ENCODE results near the gene MCM8.

MCM8 gene

GRCh38 chr20:5949943-5950270, 545 bp upstream of the MCM8 start:
- DNase-seq, result no peak

GRCh38 chr20:5967469-5967868, 17.0 kb downstream of the MCM8 start:
- DNase-seq, result no peak

- no peak for DNase-seq
Measured at GRCh38 chr20:5968462-5968861, 18.0 kb downstream of the MCM8 start.

- DNase-seq, result no peak
Measured at GRCh38 chr20:5969348-5969935, 19.0 kb downstream of the MCM8 start.

- DNase-seq, result no peak
Measured at GRCh38 chr20:5969940-5970339, 19.5 kb downstream of the MCM8 start.

- no peak for DNase-seq
Measured at GRCh38 chr20:5970381-5970780, 19.9 kb downstream of the MCM8 start.

GRCh38 chr20:5971203-5971602, 20.8 kb downstream of the MCM8 start:
- DNase-seq, result no peak

- no peak for DNase-seq
Measured at GRCh38 chr20:5973172-5973571, 22.7 kb downstream of the MCM8 start.

GRCh38 chr20:5973971-5974370, 23.5 kb downstream of the MCM8 start:
- DNase-seq, result no peak

- no peak for DNase-seq
Measured at GRCh38 chr20:5974531-5974930, 24.1 kb downstream of the MCM8 start.

GRCh38 chr20:5975778-5976177, 25.3 kb downstream of the MCM8 start:
- no peak for DNase-seq

- DNase-seq, result no peak
Measured at GRCh38 chr20:5977223-5977622, 26.8 kb downstream of the MCM8 start.

GRCh38 chr20:5977975-5978374, 27.5 kb downstream of the MCM8 start:
- DNase-seq, result no peak

- DNase-seq, result no peak
Measured at GRCh38 chr20:5979801-5980200, 29.3 kb downstream of the MCM8 start.

- no peak for DNase-seq
Measured at GRCh38 chr20:5980720-5981538, 30.5 kb downstream of the MCM8 start.

- DNase-seq, result no peak
Measured at GRCh38 chr20:5987383-5987782, 36.9 kb downstream of the MCM8 start.

- DNase-seq, result no peak
Measured at GRCh38 chr20:5989539-5989938, 39.1 kb downstream of the MCM8 start.

GRCh38 chr20:5990946-5991345, 40.5 kb downstream of the MCM8 start:
- no peak for DNase-seq

- no peak for DNase-seq
Measured at GRCh38 chr20:5991623-5992441, 41.4 kb downstream of the MCM8 start.

GRCh38 chr20:5996765-5997164, 46.3 kb downstream of the MCM8 start:
- no peak for DNase-seq

GRCh38 chr20:5999783-6000182, 49.3 kb downstream of the MCM8 start:
- no peak for DNase-seq

GRCh38 chr20:6000871-6001270, 50.4 kb downstream of the MCM8 start:
- no peak for DNase-seq

GRCh38 chr20:6006603-6006949, 56.1 kb downstream of the MCM8 start:
- no peak for DNase-seq

GRCh38 chr20:6007094-6007528, 56.7 kb downstream of the MCM8 start:
- DNase-seq, result no peak
